Ishikawa (cell line): ENCODE results near the gene ARL4A.

Source experiments
- EGR1 ChIP-seq: IDR thresholded peaks from 2 replicates; pipeline ENCODE4 v1.6.1; 2012
- USF1 ChIP-seq: IDR thresholded peaks from 2 replicates; pipeline ENCODE4 v1.6.1; 2012

- TF ChIP-seq USF1, result no peak
- TF ChIP-seq EGR1, result no peak
These were observed 40.7 kb downstream of the ARL4A start for GRCh38 chr7:12728192-12728538.
